ENCODE data around the gene BRMS1L. TPM values are rescaled to one million over a fixed set of nuclear protein-coding genes. Genes with fewer than 3 reads are reported as not detected.

Gene BRMS1L
- total and polyA plus RNA-seq, 2 of the 13 experiments (the other 11 are each of a cell fraction or from before 2014, with no cell fraction given): 21.1 to 23.8 TPM

- TF ChIP-seq KMT2A (CRISPR knock-in tag; IDR thresholded peaks at IDR 0.05) (no peak), ZNF615 (CRISPR knock-in tag; IDR thresholded peaks at IDR 0.05; ENCODE audit: borderline replicate concordance) (no peak), SMAD3 (CRISPR knock-in tag; IDR thresholded peaks at IDR 0.05) (no peak), NCOA2 (CRISPR knock-in tag; IDR thresholded peaks at IDR 0.05) (no peak), MED8 (CRISPR knock-in tag; IDR thresholded peaks at IDR 0.05; ENCODE audit: insufficient replicate concordance) (no peak), NR2C2 (CRISPR knock-in tag; IDR thresholded peaks at IDR 0.05; ENCODE audit: borderline replicate concordance) (no peak), RBFOX2 (IDR thresholded peaks at IDR 0.05; ENCODE audit: low read depth, low read length) (no peak), MIER2 (CRISPR knock-in tag; IDR thresholded peaks at IDR 0.05) (no peak), ZBTB34 (CRISPR knock-in tag; IDR thresholded peaks at IDR 0.05) (no peak), ZSCAN22 (CRISPR knock-in tag; IDR thresholded peaks at IDR 0.05) (no peak), GTF2F1 (IDR thresholded peaks at IDR 0.05; ENCODE audit: low read length) (no peak), PRPF4 (IDR thresholded peaks at IDR 0.05; ENCODE audit: low read depth, low read length, poor library complexity, severe bottlenecking) (no peak), HNF1A (IDR thresholded peaks at IDR 0.05; ENCODE audit: low read depth) (no peak), HNF1A (CRISPR knock-in tag; IDR thresholded peaks at IDR 0.05; ENCODE audit: borderline replicate concordance) (no peak), CAMTA2 (CRISPR knock-in tag; IDR thresholded peaks at IDR 0.05; ENCODE audit: borderline replicate concordance) (no peak), KMT2B (CRISPR knock-in tag; IDR thresholded peaks at IDR 0.05) (peak; percentile 39; the same call in 1 of the 2 replicates), ARNT2 (CRISPR knock-in tag; IDR thresholded peaks at IDR 0.05; ENCODE audit: low read depth) (no peak), CBFB (CRISPR knock-in tag; IDR thresholded peaks at IDR 0.05) (no peak), TCF7 (IDR thresholded peaks at IDR 0.05; ENCODE audit: low read depth) (no peak), ZNF746 (CRISPR knock-in tag; IDR thresholded peaks at IDR 0.05) (no peak; the same call in 1 of the 2 replicates), CREBL2 (CRISPR knock-in tag; IDR thresholded peaks at IDR 0.05; ENCODE audit: borderline replicate concordance) (no peak), HNRNPK (IDR thresholded peaks at IDR 0.05; ENCODE audit: low read depth, low read length, poor library complexity, severe bottlenecking) (no peak), ZNF616 (CRISPR knock-in tag; IDR thresholded peaks at IDR 0.05; ENCODE audit: low read depth) (no peak), ONECUT2 (CRISPR knock-in tag; IDR thresholded peaks at IDR 0.05) (no peak), MAX (IDR thresholded peaks at IDR 0.05) (no peak), ZNF350 (CRISPR knock-in tag; IDR thresholded peaks at IDR 0.05; ENCODE audit: borderline replicate concordance, low read depth) (no peak)
Measured at GRCh38 chr14:35818346-35819115, 7.6 kb upstream of the BRMS1L start (continued).

Data from HepG2 (cell line).